Vagina (tissue), 2 donors: ENCODE data around the gene MS4A6E.

ENCODE experiments used
- POLR2A ChIP-seq, 2 donors: fragments of 450-650 bp; IDR thresholded peaks; one replicate each; pipeline ENCODE4 v1.6.1; 2017; ENCODE audit warnings: antibody characterized with exemption in 2 of 2, mild to moderate bottlenecking in 2 of 2, moderate library complexity in 2 of 2
- POLR2AphosphoS5 ChIP-seq, 2 donors: sonication (generic); formaldehyde crosslinking; IDR thresholded peaks; one replicate each; pipeline ENCODE4 v1.9.0; 2017; ENCODE audit warnings: antibody characterized with exemption in 2 of 2, mild to moderate bottlenecking in 2 of 2, low read depth in 1 of 2; ENCODE audit not compliant: insufficient read depth in 1 of 2
- TF ChIP-seq, protein P1 (sequence below), 3 experiments: fragments of 450-650 bp in 2 of 3; fragments of 200-600 bp in 1 of 3; sonication (generic) in 1 of 3; IDR thresholded peaks; one replicate each; pipeline ENCODE4 v1.5.1; 2017 to 2019; ENCODE audit warnings: antibody characterized with exemption in 3 of 3, mild to moderate bottlenecking in 2 of 3, moderate library complexity in 2 of 3

- TF ChIP-seq POLR2AphosphoS5 (IDR thresholded peaks at IDR 0.05; ENCODE audit: insufficient read depth in 1 of 2, low read depth in 1 of 2) (no peak), POLR2A (IDR thresholded peaks at IDR 0.05) (no peak)
- TF ChIP-seq, protein P1, sequence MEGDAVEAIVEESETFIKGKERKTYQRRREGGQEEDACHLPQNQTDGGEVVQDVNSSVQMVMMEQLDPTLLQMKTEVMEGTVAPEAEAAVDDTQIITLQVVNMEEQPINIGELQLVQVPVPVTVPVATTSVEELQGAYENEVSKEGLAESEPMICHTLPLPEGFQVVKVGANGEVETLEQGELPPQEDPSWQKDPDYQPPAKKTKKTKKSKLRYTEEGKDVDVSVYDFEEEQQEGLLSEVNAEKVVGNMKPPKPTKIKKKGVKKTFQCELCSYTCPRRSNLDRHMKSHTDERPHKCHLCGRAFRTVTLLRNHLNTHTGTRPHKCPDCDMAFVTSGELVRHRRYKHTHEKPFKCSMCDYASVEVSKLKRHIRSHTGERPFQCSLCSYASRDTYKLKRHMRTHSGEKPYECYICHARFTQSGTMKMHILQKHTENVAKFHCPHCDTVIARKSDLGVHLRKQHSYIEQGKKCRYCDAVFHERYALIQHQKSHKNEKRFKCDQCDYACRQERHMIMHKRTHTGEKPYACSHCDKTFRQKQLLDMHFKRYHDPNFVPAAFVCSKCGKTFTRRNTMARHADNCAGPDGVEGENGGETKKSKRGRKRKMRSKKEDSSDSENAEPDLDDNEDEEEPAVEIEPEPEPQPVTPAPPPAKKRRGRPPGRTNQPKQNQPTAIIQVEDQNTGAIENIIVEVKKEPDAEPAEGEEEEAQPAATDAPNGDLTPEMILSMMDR (IDR thresholded peaks at IDR 0.05), result no peak
Measured at GRCh38 chr11:60375316-60375715, 48.3 kb downstream of the MS4A6E start.
